ENCODE results near the gene SYNE2.

The SYNE2 gene

DNA sequence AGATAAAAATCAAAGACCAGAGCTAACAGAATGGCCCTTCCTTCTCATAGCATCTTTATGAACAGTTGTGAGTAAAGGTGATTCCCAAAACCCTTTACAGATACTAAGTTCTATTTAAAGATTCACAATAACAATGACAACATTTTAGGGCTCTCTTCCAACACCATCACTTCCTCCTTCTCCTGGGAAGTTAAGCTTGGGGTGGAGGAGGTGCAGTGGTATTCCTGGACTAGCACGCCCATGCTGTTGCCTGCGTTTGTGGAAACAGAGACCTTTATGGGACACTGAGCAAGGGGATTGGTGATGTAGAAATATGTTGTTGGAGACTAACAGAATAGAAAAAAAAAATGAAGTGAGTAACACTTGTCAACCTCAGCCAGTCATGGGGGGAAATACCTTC, 22.5 kb downstream of the SYNE2 start:
- DNase-seq (ENCODE audit: low spot score): peak; percentile 31

- no peak for DNase-seq (ENCODE audit: low spot score)
Observed at GRCh38 chr14:63877550-63877939, 24.7 kb downstream of the SYNE2 start.

DNA sequence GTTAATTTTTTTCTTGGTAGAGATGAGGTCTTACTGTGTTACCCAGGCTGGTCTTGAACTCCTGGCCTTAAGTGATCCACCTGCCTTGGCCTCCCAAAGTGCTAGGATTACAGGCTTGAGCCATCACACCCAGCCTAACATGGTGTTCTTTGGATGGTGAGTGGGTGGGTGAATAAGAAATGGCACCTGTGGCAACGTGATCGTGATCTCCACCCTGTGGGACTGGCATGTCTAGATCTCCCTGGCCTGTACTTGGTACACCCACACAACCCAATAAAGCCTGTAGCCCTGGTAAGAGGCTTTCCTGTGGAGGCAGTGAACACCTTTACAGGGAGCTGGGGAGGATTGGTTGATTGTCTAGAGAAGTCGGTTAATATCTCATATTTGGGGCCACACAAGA, 25.2 kb downstream of the SYNE2 start:
- no peak for DNase-seq (ENCODE audit: low spot score)

DNA sequence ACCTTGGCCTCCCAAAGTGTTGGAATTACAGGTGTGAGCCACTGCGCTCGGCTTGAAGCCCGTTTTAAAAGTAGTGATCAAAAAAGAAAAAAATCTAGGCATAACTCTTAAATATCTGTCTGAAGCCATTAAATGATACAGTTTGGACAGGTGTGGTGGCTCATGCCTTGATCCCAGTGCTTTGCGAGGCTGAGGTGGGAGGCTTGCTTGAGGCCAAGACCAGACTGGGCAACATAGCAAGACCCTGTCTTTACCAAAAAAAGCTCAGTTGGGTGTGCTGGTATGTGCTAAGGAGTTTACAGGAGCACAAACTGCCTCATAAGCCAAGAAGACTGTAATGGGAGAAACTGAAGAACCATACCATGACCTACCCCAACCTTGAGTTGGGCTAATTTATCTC, 26.0 kb downstream of the SYNE2 start:
- DNase-seq (ENCODE audit: low spot score): no peak

GRCh38 chr14:63881926-63882325, 29.1 kb downstream of the SYNE2 start:
- DNase-seq (ENCODE audit: low spot score): no peak

- DNase-seq (ENCODE audit: low spot score): no peak
Observed at GRCh38 chr14:63887899-63888298, 35.1 kb downstream of the SYNE2 start.

GRCh38 chr14:63890553-63890952, 37.7 kb downstream of the SYNE2 start:
- DNase-seq (ENCODE audit: low spot score): no peak

DNA sequence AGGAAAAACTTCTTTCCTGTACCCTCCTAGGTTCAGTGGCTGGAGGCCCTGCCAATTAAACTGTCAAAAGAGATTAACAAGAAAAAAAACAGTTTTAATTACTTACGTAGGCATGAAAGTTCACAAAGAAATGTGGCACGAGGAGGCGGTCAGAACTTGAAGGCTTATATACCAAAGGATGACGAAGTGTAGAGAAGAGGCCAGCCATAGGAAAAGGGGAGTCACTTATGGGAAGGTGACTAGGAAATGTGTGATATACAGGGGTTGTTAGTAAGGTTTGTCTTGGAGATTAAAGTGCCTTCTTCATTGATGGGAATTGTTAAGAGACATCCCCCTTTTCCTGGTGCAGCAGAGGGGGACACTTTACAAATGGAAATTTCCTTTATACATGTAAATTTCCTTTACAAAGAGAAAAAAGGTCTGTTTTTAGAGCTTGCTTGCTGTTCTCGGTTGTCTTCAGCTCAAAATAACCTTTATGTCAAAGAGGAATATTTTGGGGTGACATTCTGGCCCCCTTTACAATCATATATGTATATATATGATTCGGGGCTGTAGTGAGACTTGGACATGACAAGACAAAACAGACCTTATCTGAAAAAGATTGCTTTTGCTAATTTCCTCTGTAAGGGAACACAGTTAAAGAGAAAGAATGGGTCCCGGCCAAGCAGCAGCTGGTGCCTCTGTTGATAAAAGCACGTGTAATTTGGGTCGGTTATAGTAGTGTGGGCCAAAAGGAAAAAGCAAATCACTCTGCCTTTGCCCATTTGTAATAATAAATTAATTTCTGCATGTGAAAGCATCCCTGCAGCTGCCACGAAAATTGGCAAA, 38.6 kb downstream of the SYNE2 start:
- DNase-seq (ENCODE audit: low spot score): no peak

- DNase-seq (ENCODE audit: low spot score): no peak
Observed at GRCh38 chr14:63892265-63892664, 39.5 kb downstream of the SYNE2 start.

DNA sequence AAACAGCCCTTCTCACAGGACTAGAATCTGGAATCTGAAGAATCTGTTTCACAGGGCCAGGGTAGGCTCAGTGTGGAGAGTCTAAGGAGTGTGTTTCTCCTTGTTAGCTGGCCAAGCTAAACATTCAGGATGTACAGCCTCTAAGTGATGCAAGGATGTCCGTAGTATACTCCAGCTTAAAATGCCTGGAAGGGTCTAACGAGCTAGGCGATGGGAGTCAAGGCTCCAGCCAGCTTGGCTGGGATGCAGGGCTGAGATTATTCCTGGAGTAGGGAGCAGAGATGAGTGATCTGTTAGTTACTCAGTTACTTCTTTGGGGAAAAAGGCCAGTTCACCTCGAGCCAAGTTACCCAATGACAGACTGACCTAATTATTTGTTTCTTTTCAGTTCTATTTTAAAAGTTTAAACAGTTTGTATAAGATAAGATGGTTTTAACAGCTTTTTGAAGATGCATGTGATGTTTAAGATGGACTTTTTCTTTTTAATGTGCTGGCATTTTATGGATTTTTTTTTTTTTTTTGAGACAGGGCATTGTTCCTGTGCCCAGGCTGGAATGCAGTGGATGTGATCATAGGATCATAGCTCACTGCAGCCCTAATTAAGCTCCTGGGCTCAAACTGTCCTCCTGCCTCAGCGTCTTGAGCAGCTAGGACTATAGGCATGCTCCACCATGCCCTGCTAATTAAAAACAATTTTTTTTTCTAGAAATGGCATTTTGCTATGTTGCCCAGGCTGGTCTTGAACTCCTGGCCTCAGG, 41.1 kb downstream of the SYNE2 start:
- DNase-seq (ENCODE audit: low spot score): peak; percentile 63

GRCh38 chr14:63895510-63895909, 42.7 kb downstream of the SYNE2 start:
- DNase-seq (ENCODE audit: low spot score): no peak

- peak; percentile 42 for DNase-seq (ENCODE audit: low spot score)
Observed at GRCh38 chr14:63896278-63896720, 43.5 kb downstream of the SYNE2 start.

DNA sequence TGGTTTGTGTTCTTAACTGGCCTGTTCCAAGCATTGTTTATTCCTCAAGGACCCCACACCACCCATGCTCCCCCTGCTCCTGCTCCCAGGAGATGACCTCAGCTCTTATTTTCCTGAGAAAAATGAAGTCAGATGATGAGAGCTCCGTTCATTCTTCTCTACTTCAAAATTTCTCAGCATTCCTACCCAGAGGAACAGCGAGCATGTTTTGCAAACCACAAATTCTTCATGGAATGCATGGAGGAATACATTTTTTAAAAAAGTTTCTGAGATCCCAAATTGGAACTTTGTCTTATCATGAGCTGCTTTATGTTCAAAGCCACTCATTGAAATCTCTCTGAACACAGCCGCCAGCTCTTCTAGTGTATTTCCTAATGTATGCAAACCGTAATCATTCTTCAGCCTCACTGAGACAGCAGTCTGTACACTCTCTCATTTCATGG, 44.9 kb downstream of the SYNE2 start:
- DNase-seq (ENCODE audit: low spot score): peak; percentile 46

- no peak for DNase-seq (ENCODE audit: low spot score)
Observed at GRCh38 chr14:63899953-63900352, 47.1 kb downstream of the SYNE2 start.

DNA sequence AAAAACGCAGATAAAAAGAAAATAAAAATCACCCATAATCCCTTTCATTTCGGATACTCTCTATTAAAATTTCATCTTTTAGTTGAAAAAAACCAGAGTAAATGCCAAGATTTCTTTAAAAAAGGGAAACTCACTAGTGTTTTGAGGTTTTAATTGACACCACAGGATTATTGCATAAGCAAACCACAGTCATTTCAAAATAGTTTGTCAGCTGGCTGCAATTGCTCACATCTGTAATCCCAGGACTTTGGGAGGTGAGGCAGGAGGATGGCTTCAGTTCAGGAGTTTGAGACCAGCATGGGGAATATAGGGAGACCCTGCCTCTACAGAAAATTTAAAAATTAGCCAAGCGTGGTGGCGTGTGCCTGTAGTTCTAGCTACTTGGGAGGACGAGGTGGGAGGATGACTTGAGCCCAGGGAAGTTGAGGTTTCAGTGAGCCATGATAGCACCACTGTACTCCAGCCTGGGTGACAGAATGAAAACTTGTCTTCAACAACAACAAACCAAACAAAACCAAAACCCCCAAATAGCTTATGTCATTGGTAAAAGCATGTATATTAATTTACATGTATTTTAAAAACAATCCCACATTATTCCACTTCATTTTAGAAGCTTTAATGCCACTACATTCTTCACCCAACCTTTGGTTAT, 48.8 kb downstream of the SYNE2 start:
- no peak for DNase-seq (ENCODE audit: low spot score)

- DNase-seq (ENCODE audit: low spot score): no peak
Observed at GRCh38 chr14:63902375-63902976, 49.7 kb downstream of the SYNE2 start.

DNA sequence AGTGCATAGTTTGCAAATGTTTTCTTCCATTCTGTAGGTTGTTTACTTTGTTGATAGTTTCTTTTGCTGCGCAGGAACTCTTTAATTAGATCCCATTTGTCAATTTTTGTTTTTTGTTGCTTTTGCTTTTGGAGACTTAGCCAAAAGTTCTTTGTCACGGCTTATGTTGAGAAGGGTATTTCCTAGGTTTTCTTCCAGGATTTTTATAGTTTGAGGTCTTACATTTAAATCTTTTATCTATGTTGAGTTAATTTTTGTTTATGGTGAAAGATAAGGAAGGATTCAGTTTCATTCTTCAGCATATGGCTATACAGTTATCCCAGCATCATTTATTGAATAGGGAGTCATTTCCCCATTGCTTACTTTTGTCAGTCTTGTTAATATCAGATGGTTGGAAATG, 51.9 kb downstream of the SYNE2 start:
- no peak for DNase-seq (ENCODE audit: low spot score)

DNA sequence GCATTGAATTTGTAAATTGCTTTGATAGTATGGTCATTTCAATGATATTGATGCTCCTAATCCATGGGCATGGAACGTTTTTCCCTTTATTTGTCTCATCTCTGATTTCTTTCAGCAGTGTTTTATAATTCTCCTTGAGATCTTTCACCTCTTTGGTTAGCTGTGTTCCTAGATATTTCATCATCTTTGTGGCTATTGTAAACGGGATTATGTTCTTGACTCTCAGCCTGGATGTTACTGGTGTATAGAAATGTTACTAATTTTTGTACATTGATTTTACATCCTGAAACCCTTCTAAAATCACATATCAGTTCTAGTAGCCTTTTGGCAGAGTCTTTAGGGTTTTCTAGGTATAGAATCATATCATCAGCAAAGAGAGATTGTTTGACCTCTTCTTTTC, 52.6 kb downstream of the SYNE2 start:
- no peak for DNase-seq (ENCODE audit: low spot score)

- DNase-seq (ENCODE audit: low spot score): no peak
Observed at GRCh38 chr14:63908667-63909264, 56.0 kb downstream of the SYNE2 start.

DNA sequence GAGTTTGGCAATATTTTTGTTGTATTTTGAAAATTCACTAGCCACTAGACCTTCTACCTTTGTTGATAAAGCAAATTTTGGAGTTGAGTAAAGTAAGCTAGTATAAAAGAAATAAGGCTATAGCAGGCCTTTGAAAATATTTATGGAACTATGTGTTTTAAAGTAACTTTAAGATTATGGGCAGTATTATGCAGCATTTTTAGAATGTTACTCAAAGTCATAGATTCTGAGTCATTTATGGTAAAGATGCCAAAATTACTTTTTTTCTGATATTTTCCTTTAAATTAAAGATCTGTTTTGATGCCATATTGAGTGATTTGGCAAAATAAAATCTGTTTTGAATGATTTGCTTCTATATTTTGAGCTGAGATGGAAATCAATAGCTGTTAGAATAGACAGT, 57.2 kb downstream of the SYNE2 start:
- DNase-seq (ENCODE audit: low spot score): no peak

DNA sequence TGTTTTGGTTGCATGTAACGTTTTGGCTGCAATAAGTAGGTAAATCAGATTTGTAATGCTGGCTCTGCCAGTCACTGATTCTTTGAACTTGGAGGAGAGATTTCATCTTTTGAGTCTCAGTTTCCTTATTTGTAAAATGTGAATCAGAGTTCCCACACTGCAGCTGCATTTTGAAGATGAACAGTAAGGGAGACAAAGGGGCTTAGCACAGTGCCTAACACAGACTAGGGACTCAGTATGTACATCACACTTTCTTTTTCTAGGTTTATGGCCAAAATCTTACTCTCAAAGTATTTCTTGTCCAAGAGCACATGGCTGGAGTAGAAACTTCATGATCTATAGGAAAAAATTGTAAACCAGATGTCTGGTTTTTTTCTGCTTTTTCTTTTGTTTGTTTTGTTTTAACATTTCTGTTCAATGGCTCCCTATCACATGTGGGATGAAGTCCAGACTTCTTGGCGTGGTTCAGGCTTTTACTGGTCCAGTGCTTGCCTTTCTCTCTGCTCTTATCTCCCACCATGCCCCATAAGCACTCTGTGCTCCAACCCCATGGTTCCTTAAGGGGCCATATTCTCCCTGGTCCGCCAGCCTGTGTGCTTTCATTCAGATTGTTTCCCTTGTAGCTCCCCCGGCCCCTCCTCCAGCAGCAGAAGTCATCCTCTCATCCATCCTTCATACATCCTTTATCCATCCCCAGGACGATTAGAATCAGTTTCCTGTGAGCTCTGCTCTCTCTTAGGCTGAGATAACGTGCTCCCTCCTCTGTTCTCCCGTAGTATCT, 58.0 kb downstream of the SYNE2 start:
- peak; percentile 7 for DNase-seq (ENCODE audit: low spot score)

All from hepatic stellate cell (primary cell).